GM12878 (cell line): ENCODE measurements around the gene AFAP1. TPM values are rescaled to one million over a fixed set of nuclear protein-coding genes. Genes with fewer than 3 reads are reported as not detected.

Experiments
- ATAC-seq: fragments of 200-7000 bp; cut with Tn5 transposase; 3 replicates; pipeline ENCODE4 v1.9.1; 2020; ENCODE audit warnings: mild to moderate bottlenecking, moderate library complexity
- BruUV-seq: library from RNA; stranded (reverse); fragments of 400-500 nt; replicated peaks from 2 replicates; lab custom pipeline; 2021; lab: Mats Ljungman, UMichigan
- CTCF ChIA-PET: fragments of 300-600 bp; sonication (Branson Sonifier 250); formaldehyde crosslinking; extraction: SDS; loops from one replicate; lab custom pipeline; 2021; ENCODE audit warnings: inconsistent platforms; lab: Yijun Ruan, JAX
- POLR2A ChIA-PET: fragments of 350-600 bp; formaldehyde crosslinking; extraction: SDS; loops from one replicate; lab custom pipeline; 2021; ENCODE audit warnings: inconsistent platforms; lab: Charles Lee
- RAD21 ChIA-PET: fragments of 300-600 bp; sonication (Branson Sonifier 250); formaldehyde crosslinking; loops from one replicate; lab custom pipeline; 2023; ENCODE audit warnings: antibody characterized with exemption; ENCODE audit not compliant: unreplicated experiment; lab: Charles Lee
- SMC1A ChIA-PET: fragments of 300-600 bp; sonication (Branson Sonifier 250); formaldehyde crosslinking; loops from one replicate; lab custom pipeline; 2023; ENCODE audit not compliant: unreplicated experiment, uncharacterized antibody; lab: Charles Lee
- DNase-seq: peaks from one replicate; pipeline ENCODE4 v3.0.0-alpha.2; 2011; ENCODE audit warnings: low read depth, low spot score
- FAIRE-seq: peaks from 3 replicates; lab custom pipeline; 2011; peaks lifted over from hg19 to GRCh38; lab: Jason Lieb, UNC
- H2AFZ ChIP-seq: 2 replicates; pipeline ENCODE4 v1.6.0; 2011; ENCODE audit warnings: low read depth, low read length, control low read depth; ENCODE audit not compliant: control insufficient read depth
- H3K27ac ChIP-seq: 2 replicates; pipeline ENCODE4 v1.5.1; 2011; ENCODE audit warnings: control low read depth; ENCODE audit not compliant: control insufficient read depth, insufficient read depth
- H3K27me3 ChIP-seq, 2 experiments: replicated peaks in 1 of 2; 2 replicates each; pipeline versions ENCODE4 v1.6.0 to v1.6.1; 2011; ENCODE audit warnings: low read length in 1 of 2; ENCODE audit not compliant: control insufficient read depth in 2 of 2, insufficient read depth in 2 of 2
- H3K36me3 ChIP-seq, 2 experiments: 2 replicates each; pipeline ENCODE4 v1.5.1; 2011; ENCODE audit warnings: low read length in 1 of 2; ENCODE audit not compliant: control insufficient read depth in 2 of 2, insufficient read depth in 2 of 2
- H3K4me1 ChIP-seq: 2 replicates; pipeline ENCODE4 v1.6.1; 2011; ENCODE audit warnings: mild to moderate bottlenecking, low read length, moderate library complexity, mixed read lengths; ENCODE audit not compliant: control insufficient read depth, insufficient read depth
- H3K4me2 ChIP-seq: 2 replicates; pipeline ENCODE4 v1.6.0; 2011; ENCODE audit warnings: control low read depth; ENCODE audit not compliant: control insufficient read depth, insufficient read depth
- H3K4me3 ChIP-seq: fragments of 200-600 bp; sonication (generic); 2 replicates; pipeline ENCODE4 v1.5.1; 2016
- H3K79me2 ChIP-seq: 2 replicates; pipeline ENCODE4 v1.6.0; 2011; ENCODE audit warnings: low read length; ENCODE audit not compliant: control insufficient read depth, insufficient read depth
- H3K9ac ChIP-seq: 2 replicates; pipeline ENCODE4 v1.8.0; 2011; ENCODE audit warnings: low read length, control low read depth, mixed read lengths; ENCODE audit not compliant: control insufficient read depth, insufficient read depth
- H3K9me3 ChIP-seq: replicated peaks from 3 replicates; pipeline ENCODE4 v1.5.1; 2011; ENCODE audit warnings: mild to moderate bottlenecking, low read length; ENCODE audit not compliant: control insufficient read depth, insufficient read depth
- H4K20me1 ChIP-seq: 2 replicates; pipeline ENCODE4 v1.6.0; 2011; ENCODE audit not compliant: control insufficient read depth, insufficient read depth
- ASH2L ChIP-seq: fragments of 300-600, 200-600 bp; sonication (generic); IDR thresholded peaks from 2 replicates; pipeline ENCODE4 v1.6.1; 2017; ENCODE audit warnings: low read depth, mild to moderate bottlenecking, borderline replicate concordance
- CBX3 ChIP-seq: fragments of 200-600 bp; sonication (generic); IDR thresholded peaks from 2 replicates; pipeline ENCODE4 v1.6.1; 2016; ENCODE audit warnings: low read depth, borderline replicate concordance
- E4F1 ChIP-seq: fragments of 450-650 bp; IDR thresholded peaks from 2 replicates; pipeline ENCODE4 v1.6.1; 2018; ENCODE audit warnings: borderline replicate concordance, mild to moderate bottlenecking; ENCODE audit not compliant: partially characterized antibody
- EED ChIP-seq: sonication (generic); IDR thresholded peaks from 2 replicates; pipeline ENCODE4 v1.6.1; 2016; ENCODE audit warnings: antibody characterized with exemption, low read depth
- EP300 ChIP-seq, 2 experiments: fragments of 150-350 bp in 1 of 2; IDR thresholded peaks; 2 replicates each; pipeline ENCODE4 v1.6.1; 2011 to 2012; ENCODE audit warnings: low read depth in 2 of 2, low read length in 2 of 2, borderline replicate concordance in 1 of 2, improper control_type of control experiment in 1 of 2, inconsistent platforms in 1 of 2; ENCODE audit not compliant: control insufficient read depth in 1 of 2
- FOXM1 ChIP-seq: IDR thresholded peaks from 2 replicates; pipeline ENCODE4 v1.6.1; 2012; ENCODE audit warnings: low read depth, mild to moderate bottlenecking, inconsistent platforms, low read length, moderate library complexity
- IRF3 ChIP-seq: fragments of 450-650 bp; IDR thresholded peaks from 2 replicates; pipeline ENCODE4 v1.6.1; 2014; ENCODE audit warnings: mild to moderate bottlenecking
- MEF2B ChIP-seq: fragments of 450-650 bp; IDR thresholded peaks from 2 replicates; pipeline ENCODE4 v1.6.1; 2018; ENCODE audit warnings: mild to moderate bottlenecking, moderate library complexity; ENCODE audit not compliant: partially characterized antibody, poor library complexity, severe bottlenecking
- MLLT1 ChIP-seq: fragments of 450-650 bp; IDR thresholded peaks from 2 replicates; pipeline ENCODE4 v1.6.1; 2016; ENCODE audit warnings: mild to moderate bottlenecking
- RELB ChIP-seq: fragments of 450-650 bp; IDR thresholded peaks from 2 replicates; pipeline ENCODE4 v1.6.1; 2017; ENCODE audit warnings: low read depth, mild to moderate bottlenecking, moderate library complexity
- SPI1 ChIP-seq: IDR thresholded peaks from 2 replicates; pipeline ENCODE4 v1.6.1; 2011; ENCODE audit warnings: low read depth, mild to moderate bottlenecking, low read length, moderate library complexity, borderline replicate concordance; ENCODE audit not compliant: insufficient read depth
- ZNF24 ChIP-seq: fragments of 450-650 bp; IDR thresholded peaks from 2 replicates; pipeline ENCODE4 v1.6.1; 2017; ENCODE audit warnings: antibody characterized with exemption, mild to moderate bottlenecking
- ZSCAN29 ChIP-seq: fragments of 450-650 bp; IDR thresholded peaks from 2 replicates; pipeline ENCODE4 v1.6.1; 2017; ENCODE audit warnings: mild to moderate bottlenecking, moderate library complexity
- ZZZ3 ChIP-seq: IDR thresholded peaks from 2 replicates; pipeline ENCODE4 v1.6.1; 2011; ENCODE audit warnings: low read depth; ENCODE audit not compliant: control insufficient read depth, insufficient read length
- WGBS: methylation state at CpG from one replicate; pipeline ENCODE4 v1.1.6; 2016; ENCODE audit warnings: low lambda C conversion rate; ENCODE audit not compliant: insufficient replicate concordance, insufficient coverage; ENCODE audit errors: missing lambda C conversion rate; 5-methylcytosine and 5-hydroxymethylcytosine counted together
- in situ Hi-C: fragments of 300-500 bp; cut with MboI; formaldehyde crosslinking; loops from 9 replicates; pipeline ENCODE4 v1.14.3; 2018; ENCODE audit warnings: mixed read lengths
- intact Hi-C: fragments of 100-400 bp; cut with micrococcal nuclease; formaldehyde crosslinking; loops from one replicate; pipeline ENCODE4 v1.14.2; 2022; ENCODE audit not compliant: unreplicated experiment
- polyA plus RNA-seq, 11 experiments: library from polyadenylated mRNA; depleted of rRNA in 4 of 11; unstranded in 6 of 11; stranded (reverse) in 5 of 11; fragments of >200 nt; fragmentation: Nextera tagmentation in 4 of 11; fragmentation: Illumina TruSeq in 1 of 11; extraction: Ambion mirVana in 4 of 11; extraction: Trizol in 1 of 11; gene quantifications; 1 replicate in 1 of 11; 2 replicates in 10 of 11; pipeline versions ENCODE4 v1.2.1 to v1.2.3, GENCODE V29; 2011 to 2016; ENCODE audit warnings: inconsistent platforms in 2 of 11, missing spikeins in 2 of 11, low read depth in 1 of 11
- total RNA-seq, 4 experiments: library from RNA; depleted of rRNA in 3 of 4; stranded (reverse); fragments of >200 nt in 3 of 4; fragmentation: Illumina TruSeq in 1 of 4; extraction: Trizol in 1 of 4; gene quantifications; 2 replicates each; pipeline versions ENCODE4 v1.2.1 to v1.2.3, GENCODE V29; 2013 to 2021

Gene AFAP1
- total and polyA plus RNA-seq, 10 of the 15 experiments (the other 5 are each of a cell fraction or from before 2014, with no cell fraction given), result 0.02 to 0.23 (median 0.09) TPM; not detected in 1

GRCh38 chr4:7906171-7906701, 33.4 kb downstream of the AFAP1 start:
- FAIRE-seq (no peak), ATAC-seq (no peak)
- Histone ChIP-seq H3K79me2 (no peaks in the 10 kb centered on the region), H3K36me3 (no peaks in the 10 kb centered on the region), H3K27me3 (peaks cover 0 to 5% of the 10 kb centered on the region in 2 experiments; a peak in 2 of 4 replicates), H3K4me3 (no peak overlapping the region), H2AFZ (no peak overlapping the region)
- SMC1A ChIA-PET, result no interaction called here
- POLR2A ChIA-PET, result no interaction called here
- in situ Hi-C loops, result no loop called here
- CTCF ChIA-PET, result no interaction called here
- TF ChIP-seq MEF2B, result no peak
- TF ChIP-seq E4F1, result no peak
- TF ChIP-seq RELB, result no peak
- no peak for TF ChIP-seq ZNF24
- no peak for TF ChIP-seq MLLT1
- TF ChIP-seq ZSCAN29, result no peak
- no peak for TF ChIP-seq EED
- TF ChIP-seq SPI1, result no peak
- no peak for TF ChIP-seq ZZZ3
- TF ChIP-seq IRF3, result no peak
- no peak for TF ChIP-seq CBX3
- TF ChIP-seq FOXM1, result no peak
- TF ChIP-seq ASH2L, result no peak
- no peak for TF ChIP-seq EP300 (IDR thresholded peaks at IDR 0.05; ENCODE audit: borderline replicate concordance in 1 of 2, control insufficient read depth in 1 of 2, low read depth in 2 of 2, low read length in 2 of 2)
- TF ChIP-seq, all 136 proteins: peak for 0
- intact Hi-C loops, result no loop called here
- RAD21 ChIA-PET, result no interaction called here
- no peak for DNase-seq
- no peak overlapping the region for H3K9ac ChIP-seq
- no peak overlapping the region for H3K4me2 ChIP-seq
- H3K9me3 ChIP-seq, result no peaks in the 10 kb centered on the region
- no peak overlapping the region for H3K27ac ChIP-seq
- WGBS, result 18% methylated on average over 10 of the region's 10 CpGs
- H4K20me1 ChIP-seq, result no peaks in the 10 kb centered on the region
- H3K4me1 ChIP-seq, result no peaks in the 10 kb centered on the region
- BruUV-seq, result no TSS peak
